Measurements from ENCODE around the gene CETN3.

Gene CETN3

GRCh38 chr5:90409318-90410177, at the start of gene CETN3:
TSS of gene CETN3 (minus strand) at chr5:90409756. CDS start at chr5:90409661, 95 bp downstream.
- peak; percentile 93 for DNase-seq (ENCODE audit: low spot score)

- no peak for DNase-seq (ENCODE audit: low spot score)
Measured at GRCh38 chr5:90446961-90447360, 37.4 kb upstream of the CETN3 start.

DNA sequence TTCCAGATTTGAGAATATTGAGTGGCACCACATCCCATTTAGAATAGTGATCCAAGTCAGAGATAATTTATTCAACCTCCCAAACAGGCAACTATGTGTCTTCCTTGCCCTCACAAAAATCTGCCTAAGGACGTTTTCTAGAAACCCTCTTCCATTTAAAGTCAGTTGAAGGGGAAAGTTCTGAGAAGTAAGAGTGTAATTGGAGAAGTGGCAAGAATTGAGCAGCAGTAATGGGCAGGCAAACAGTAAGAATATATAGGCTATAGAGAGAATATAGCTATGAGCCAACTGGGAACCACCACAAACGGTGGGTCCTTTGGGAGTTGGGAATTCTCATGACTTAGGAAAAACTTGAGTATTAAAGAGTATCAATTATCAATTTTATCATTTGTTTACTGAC, 31.1 kb upstream of the CETN3 start:
- no peak for DNase-seq (ENCODE audit: low spot score)

- DNase-seq (ENCODE audit: low spot score) = no peak
Measured at GRCh38 chr5:90438100-90438499, 28.5 kb upstream of the CETN3 start.

DNA sequence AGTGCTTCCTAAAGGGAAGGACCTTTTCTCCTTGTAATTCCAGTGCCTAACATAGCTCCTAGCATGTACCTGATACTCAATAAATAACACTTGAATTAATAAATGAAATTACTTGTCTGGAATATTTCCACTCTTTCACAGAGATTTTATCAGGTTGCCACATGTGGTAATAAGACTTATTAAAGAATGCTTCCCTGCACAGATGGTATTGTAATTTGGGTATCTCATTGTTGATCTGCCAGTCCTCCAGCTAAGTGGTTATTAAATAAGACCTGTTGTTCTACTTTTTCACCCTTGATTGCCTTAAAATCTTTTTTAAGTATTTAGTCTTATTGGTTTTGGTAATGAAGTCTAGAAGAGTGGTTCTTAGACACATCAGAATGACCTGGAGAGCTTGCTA, 28.1 kb upstream of the CETN3 start:
- no peak for DNase-seq (ENCODE audit: low spot score)

DNA sequence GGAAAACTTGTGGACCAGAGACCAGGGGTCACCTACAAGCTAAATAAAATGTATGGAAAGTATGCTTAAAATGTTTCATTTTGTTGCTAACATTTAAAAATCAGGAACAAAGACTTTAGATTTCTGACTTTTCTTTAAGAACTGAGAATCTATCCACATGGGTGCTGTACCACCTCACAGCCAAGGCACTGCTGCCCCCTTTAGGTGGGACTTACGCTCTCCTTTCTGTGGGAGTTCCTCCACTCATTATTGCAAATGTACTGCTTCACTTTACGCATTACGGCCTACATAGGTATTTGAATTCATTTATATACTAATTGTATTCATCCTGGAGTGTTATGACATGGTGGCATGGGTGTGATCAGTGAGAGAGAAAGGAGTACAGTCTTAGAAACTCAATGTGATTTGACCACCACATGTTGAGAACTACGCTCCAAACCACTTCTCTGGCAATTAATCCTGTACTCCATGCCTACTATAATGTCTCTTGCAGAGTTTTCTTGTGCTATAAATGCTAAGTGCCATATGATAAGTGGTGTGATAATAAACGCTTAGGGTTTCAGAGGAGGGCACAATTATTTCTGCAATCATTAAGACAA, 24.7 kb upstream of the CETN3 start:
- no peak for DNase-seq (ENCODE audit: low spot score)

DNA sequence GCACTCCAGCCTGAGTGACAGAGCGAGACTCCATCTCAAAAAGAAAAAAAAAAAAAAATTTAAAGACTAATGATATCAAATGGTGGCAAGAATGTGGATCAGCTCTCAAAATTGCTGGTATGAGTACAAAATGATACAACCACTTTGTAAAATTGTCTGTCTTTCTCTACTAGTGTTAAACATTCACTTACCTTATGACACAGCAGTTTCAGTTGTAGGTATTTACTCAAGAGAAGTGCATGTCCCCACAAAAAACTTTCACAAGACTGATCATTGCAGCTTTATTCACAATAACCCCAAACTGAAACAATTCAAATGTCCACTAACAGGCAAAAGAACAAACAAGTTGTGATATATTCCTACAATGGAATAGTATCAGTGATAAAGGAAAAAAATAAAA, 14.7 kb upstream of the CETN3 start:
- no peak for DNase-seq (ENCODE audit: low spot score)

GRCh38 chr5:90421136-90421535, 11.6 kb upstream of the CETN3 start:
- no peak for DNase-seq (ENCODE audit: low spot score)

GRCh38 chr5:90418214-90418613, 8.7 kb upstream of the CETN3 start:
- DNase-seq (ENCODE audit: low spot score) = no peak

GRCh38 chr5:90410178-90410762, 714 bp upstream of the CETN3 start:
- no peak for DNase-seq (ENCODE audit: low spot score)

DNA sequence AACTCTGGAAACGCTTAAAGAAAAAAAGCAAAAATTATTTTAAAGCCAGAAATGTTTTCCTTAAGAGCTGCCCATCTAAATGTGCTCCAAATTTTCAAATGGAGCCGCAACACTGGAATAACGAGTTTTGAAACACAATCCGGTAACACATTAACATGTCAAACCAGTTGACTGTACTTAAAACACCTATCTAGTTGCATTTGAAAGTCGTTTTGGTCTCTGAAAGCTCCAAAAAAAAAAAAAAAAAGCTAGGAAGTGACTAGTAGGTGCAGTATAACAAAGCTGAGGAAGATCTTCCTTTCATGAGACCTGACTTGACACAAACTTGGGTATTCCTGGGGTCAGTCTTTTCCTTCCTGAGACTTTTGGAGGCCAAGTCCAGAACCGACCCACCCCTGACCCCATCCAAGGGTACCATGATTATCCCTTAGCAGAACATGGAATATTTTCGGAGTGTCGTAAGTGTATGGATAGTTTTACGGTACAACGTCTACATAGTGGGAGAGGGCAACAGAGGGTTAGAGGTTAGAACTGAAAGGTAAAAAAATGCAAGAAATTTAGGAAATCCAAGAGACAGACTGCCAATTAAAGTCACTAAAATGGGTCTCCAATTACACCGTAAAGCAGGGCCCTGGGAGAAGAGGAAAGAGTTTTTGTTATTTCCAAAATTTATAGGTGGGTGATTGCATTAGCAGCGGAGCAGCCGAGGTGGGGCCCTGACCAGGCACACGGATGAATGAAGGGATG, 812 bp downstream of the CETN3 start:
- DNase-seq (ENCODE audit: low spot score) = peak; percentile 3

- DNase-seq (ENCODE audit: low spot score) = no peak
Measured at GRCh38 chr5:90406466-90406865, 3.1 kb downstream of the CETN3 start.

DNA sequence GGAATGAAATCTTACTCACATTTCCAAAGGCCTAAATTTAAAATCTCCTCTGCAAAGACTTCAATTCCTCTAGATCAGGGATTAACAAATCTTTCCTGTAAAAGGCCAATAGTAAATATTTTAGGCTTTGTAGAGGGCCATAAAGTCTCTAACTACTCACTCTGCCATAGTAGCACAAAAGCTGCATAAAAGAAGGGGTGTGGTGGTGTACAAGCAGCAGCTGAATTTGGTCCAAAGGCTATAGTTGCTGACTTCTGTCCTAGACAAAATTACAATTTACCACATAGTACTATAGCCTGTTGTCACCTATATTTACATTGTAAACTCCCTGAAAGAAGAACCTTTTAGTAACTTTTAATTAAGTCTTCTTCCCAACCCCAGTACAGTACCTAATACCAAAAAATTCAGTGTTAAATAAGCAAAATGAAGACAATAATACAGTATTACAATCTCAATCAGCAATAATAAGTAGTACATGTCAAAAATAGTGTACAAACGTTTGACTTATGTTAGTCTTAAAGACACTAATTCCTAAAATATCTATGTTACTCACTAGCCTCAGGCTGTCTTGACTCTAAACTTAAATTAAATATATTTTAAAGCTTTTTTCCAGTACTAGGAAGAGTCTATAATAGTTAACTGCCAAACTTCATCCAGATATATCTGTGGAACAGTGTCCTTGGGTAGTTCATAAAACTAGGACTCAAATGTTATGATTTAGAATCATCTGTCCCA, 6.9 kb downstream of the CETN3 start:
- no peak for DNase-seq (ENCODE audit: low spot score)

- DNase-seq (ENCODE audit: low spot score) = no peak
Measured at GRCh38 chr5:90399251-90399650, 10.3 kb downstream of the CETN3 start.

- no peak for DNase-seq (ENCODE audit: low spot score)
Measured at GRCh38 chr5:90398726-90399125, 10.8 kb downstream of the CETN3 start.

DNA sequence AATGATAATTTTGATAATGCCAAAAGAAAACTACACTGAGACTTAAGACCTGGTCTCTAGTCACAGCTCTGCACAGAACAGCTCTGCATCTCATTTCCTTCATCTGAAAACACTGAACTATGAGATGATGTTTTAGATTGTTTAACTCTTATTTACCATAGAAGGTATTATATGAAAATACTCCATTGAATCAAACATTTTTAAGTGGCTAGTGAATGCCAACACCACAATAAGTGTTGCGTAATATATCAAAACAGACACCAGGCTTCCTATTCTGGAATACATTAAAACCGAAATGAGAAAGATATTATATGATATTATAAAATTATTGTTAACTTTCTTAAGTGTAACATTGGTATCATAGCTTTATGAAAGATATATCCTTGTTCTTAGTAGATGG, 14.6 kb downstream of the CETN3 start:
- DNase-seq (ENCODE audit: low spot score) = no peak

GRCh38 chr5:90390928-90391327, 18.6 kb downstream of the CETN3 start:
- DNase-seq (ENCODE audit: low spot score) = no peak

- no peak for DNase-seq (ENCODE audit: low spot score)
Measured at GRCh38 chr5:90390326-90390725, 19.2 kb downstream of the CETN3 start.

DNA sequence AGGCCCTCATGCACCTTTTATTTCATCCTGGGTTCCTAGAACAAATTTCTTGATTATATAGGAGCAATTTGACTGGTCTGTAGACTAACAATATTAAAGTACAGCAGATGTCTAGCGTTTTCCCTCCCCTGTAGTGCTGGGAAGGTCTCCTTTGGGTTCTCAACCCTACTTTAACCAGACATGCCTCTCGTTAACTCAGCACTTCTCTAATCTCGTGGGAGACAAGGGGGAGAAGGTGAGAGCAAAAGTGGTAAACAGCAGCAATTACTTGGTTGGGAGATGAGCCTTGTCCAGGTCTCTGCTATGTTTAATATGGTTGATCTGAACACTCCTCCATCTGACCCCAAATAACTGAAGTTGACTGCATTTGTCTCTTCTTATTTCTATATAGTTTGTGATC, 22.0 kb downstream of the CETN3 start:
- DNase-seq (ENCODE audit: low spot score) = no peak

DNA sequence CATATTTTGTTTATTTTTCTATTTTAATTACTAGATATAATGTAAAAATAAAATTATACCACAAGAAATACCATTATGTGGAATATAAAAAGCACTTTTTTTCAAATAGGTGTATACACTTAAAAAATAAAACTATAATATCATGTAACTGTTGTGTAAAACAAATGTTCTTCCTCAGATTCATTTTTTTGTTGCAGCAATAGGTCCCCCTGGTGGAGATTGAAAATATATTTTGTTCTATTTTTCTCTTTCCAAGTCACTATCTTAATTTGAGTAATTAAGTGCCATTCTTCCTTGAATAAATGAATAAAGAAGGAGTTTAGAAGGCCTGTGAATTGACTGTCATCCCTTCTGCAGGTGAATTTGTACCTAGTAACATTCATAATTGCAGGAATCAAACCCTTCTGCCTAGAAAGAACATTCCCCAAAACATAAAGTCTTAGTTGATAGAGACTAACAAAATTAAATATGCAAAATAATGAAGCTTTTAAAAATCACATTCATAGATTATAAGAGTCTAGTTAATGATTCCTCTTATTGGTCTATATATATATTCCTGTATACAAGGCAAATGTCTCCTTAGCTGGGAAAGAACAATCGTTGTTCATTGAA, 23.4 kb downstream of the CETN3 start:
- no peak for DNase-seq (ENCODE audit: low spot score)

- no peak for DNase-seq (ENCODE audit: low spot score)
Measured at GRCh38 chr5:90384389-90384788, 25.2 kb downstream of the CETN3 start.

All from germinal center (tissue), 1 donor.